Fibroblast of lung (primary cell): Measurements from ENCODE around the gene ZDHHC3. TPM values are rescaled to one million over a fixed set of nuclear protein-coding genes. Genes with fewer than 3 reads are reported as not detected.
"Not testable (repeated sequence)": the region's sequence is repeated elsewhere in the genome, so short reads cannot be mapped to it uniquely, and the experiment has no call there.

Experiments
- DNase-seq, 2 donors: peaks; one replicate each; pipeline versions ENCODE4 v3.0.0 to v3.0.0-alpha.2; 2010; ENCODE audit warnings: low read depth in 2 of 2
- H2AFZ ChIP-seq: 2 replicates; pipeline ENCODE4 v1.5.1; 2012; ENCODE audit warnings: low read length, control low read depth, inconsistent platforms
- H3K27ac ChIP-seq: 2 replicates; pipeline ENCODE4 v1.5.1; 2011; ENCODE audit warnings: low read length, control low read depth; ENCODE audit not compliant: insufficient read depth
- H3K27me3 ChIP-seq: 2 replicates; pipeline ENCODE4 v1.5.1; 2011; ENCODE audit warnings: mild to moderate bottlenecking, low read length; ENCODE audit not compliant: control insufficient read depth, insufficient read depth
- H3K36me3 ChIP-seq: 2 replicates; pipeline ENCODE4 v1.5.1; 2011; ENCODE audit warnings: low read length; ENCODE audit not compliant: control insufficient read depth, insufficient read depth
- H3K4me1 ChIP-seq: 2 replicates; pipeline ENCODE4 v1.5.1; 2011; ENCODE audit warnings: low read length; ENCODE audit not compliant: control insufficient read depth, insufficient read depth; ENCODE audit errors: extremely low read depth
- H3K4me2 ChIP-seq: 2 replicates; pipeline ENCODE4 v1.5.1; 2011; ENCODE audit warnings: low read length, control low read depth; ENCODE audit not compliant: insufficient read depth; ENCODE audit errors: extremely low read depth
- H3K4me3 ChIP-seq, 4 experiments: fragments of 200-600 bp in 1 of 4; sonication (generic) in 1 of 4; replicated peaks in 1 of 4; 2 replicates each; pipeline ENCODE4 v1.5.1; 2011 to 2016; ENCODE audit warnings: low read length in 4 of 4, low read depth in 3 of 4, mild to moderate bottlenecking in 3 of 4, control low read depth in 2 of 4, inconsistent platforms in 1 of 4, mixed read lengths in 1 of 4; ENCODE audit not compliant: insufficient read depth in 1 of 4; ENCODE audit errors: control extremely low read depth in 1 of 4
- H3K79me2 ChIP-seq: 2 replicates; pipeline ENCODE4 v1.5.1; 2012; ENCODE audit warnings: mild to moderate bottlenecking, low read length, inconsistent platforms; ENCODE audit not compliant: control insufficient read depth, insufficient read depth
- H3K9ac ChIP-seq: 2 replicates; pipeline ENCODE4 v1.5.1; 2011; ENCODE audit warnings: mild to moderate bottlenecking, low read length, control low read depth; ENCODE audit not compliant: insufficient read depth
- H3K9me3 ChIP-seq: 2 replicates; pipeline ENCODE4 v1.5.1; 2012; ENCODE audit warnings: low read depth, low read length; ENCODE audit not compliant: control insufficient read depth, insufficient read depth
- H4K20me1 ChIP-seq: 2 replicates; pipeline ENCODE4 v1.5.1; 2011; ENCODE audit warnings: low read length; ENCODE audit not compliant: control insufficient read depth, insufficient read depth; ENCODE audit errors: extremely low read depth
- CTCF ChIP-seq, 2 donors: IDR thresholded peaks in 1 of 2; conservative IDR thresholded peaks in 1 of 2; 1 replicate in 1 of 2; 2 replicates in 1 of 2; pipeline ENCODE4 v1.5.1; 2011 to 2012; ENCODE audit warnings: low read length in 2 of 2, control low read depth in 1 of 2, inconsistent platforms in 1 of 2, low read depth in 1 of 2, mild to moderate bottlenecking in 1 of 2
- EZH2 ChIP-seq: IDR thresholded peaks from 2 replicates; pipeline ENCODE4 v1.5.1; 2012; ENCODE audit warnings: low read length, control low read depth, mild to moderate bottlenecking; ENCODE audit errors: missing control alignments
- polyA plus RNA-seq, 2 donors: library from polyadenylated mRNA; depleted of rRNA in 1 of 2; stranded (reverse) in 1 of 2; unstranded in 1 of 2; fragments of >200 nt; gene quantifications; 2 replicates each; pipeline ENCODE4 v1.2.1, GENCODE V29; 2011 to 2012; ENCODE audit warnings: missing spikeins in 1 of 2
- total RNA-seq: library from RNA; depleted of rRNA; stranded (reverse); fragments of >200 nt; gene quantifications from 2 replicates; pipeline ENCODE4 v1.2.1, GENCODE V29; 2014

ZDHHC3 gene
- total and polyA plus RNA-seq, 2 donors (not counting 1 experiment from before 2014, with no cell fraction given), result 53.2 to 126 TPM

- no peak overlapping the region for H3K27ac ChIP-seq
- no peak overlapping the region for H2AFZ ChIP-seq
- no peaks in the 10 kb centered on the region for H3K79me2 ChIP-seq
- TF ChIP-seq CTCF (conservative IDR thresholded peaks at IDR 0.05 in 1 of 2, IDR thresholded peaks at IDR 0.05 in 1 of 2; ENCODE audit: low read depth in 1 of 2, low read length in 2 of 2) (no peak), EZH2 (no peak)
- peaks cover 1% of the 10 kb centered on the region for H3K36me3 ChIP-seq
- H3K9me3 ChIP-seq, result no peaks in the 10 kb centered on the region
- H3K9ac ChIP-seq, result no peak overlapping the region
- peaks cover 4% of the 10 kb centered on the region for H3K4me1 ChIP-seq
- no peaks in the 10 kb centered on the region for H3K27me3 ChIP-seq
- H3K4me2 ChIP-seq, result no peak overlapping the region
- DNase-seq, result no peak
- no peak overlapping the region for H3K4me3 ChIP-seq
- no peaks in the 10 kb centered on the region for H4K20me1 ChIP-seq
Measured at GRCh38 chr3:44952689-44953088, 23.3 kb downstream of the ZDHHC3 start.

- TF ChIP-seq CTCF (conservative IDR thresholded peaks at IDR 0.05 in 1 of 2, IDR thresholded peaks at IDR 0.05 in 1 of 2; ENCODE audit: low read depth in 1 of 2, low read length in 2 of 2) (no peak), EZH2 (no peak)
- Histone ChIP-seq H4K20me1 (no peaks in the 10 kb centered on the region), H3K4me3 (no peak overlapping the region), H3K36me3 (no peaks in the 10 kb centered on the region), H3K9ac (no peak overlapping the region), H2AFZ (no peak overlapping the region), H3K4me2 (no peak overlapping the region), H3K9me3 (no peaks in the 10 kb centered on the region), H3K79me2 (no peaks in the 10 kb centered on the region), H3K27me3 (no peaks in the 10 kb centered on the region), H3K4me1 (peaks cover 2% of the 10 kb centered on the region), H3K27ac (no peak overlapping the region)
- DNase-seq, result no peak
Measured at GRCh38 chr3:44950275-44950734, 25.7 kb downstream of the ZDHHC3 start.

- not testable (repeated sequence) for H4K20me1 ChIP-seq, H3K4me2 ChIP-seq, H3K79me2 ChIP-seq
Measured at GRCh38 chr3:44949770-44950169, 26.2 kb downstream of the ZDHHC3 start.

More at GRCh38 chr3:44949770-44950169, 26.2 kb downstream of the ZDHHC3 start:
- not testable (repeated sequence) for H2AFZ ChIP-seq, H3K36me3 ChIP-seq, H3K27ac ChIP-seq, H3K9me3 ChIP-seq, H3K9ac ChIP-seq, H3K4me3 ChIP-seq, H3K4me1 ChIP-seq, DNase-seq, H3K27me3 ChIP-seq
